HG02642 (cell line): ENCODE data around the gene PLXNA4.
A peak's percentile ranks its signal among the peaks of the same experiment; 100 is the strongest.

ENCODE experiments used
- ATAC-seq: cut with Tn5 transposase; IDR thresholded peaks from one replicate; pipeline ENCODE4 v1.9.1; 2021; ENCODE audit warnings: mild to moderate bottlenecking; ENCODE audit not compliant: unreplicated experiment, poor library complexity

The PLXNA4 gene

DNA sequence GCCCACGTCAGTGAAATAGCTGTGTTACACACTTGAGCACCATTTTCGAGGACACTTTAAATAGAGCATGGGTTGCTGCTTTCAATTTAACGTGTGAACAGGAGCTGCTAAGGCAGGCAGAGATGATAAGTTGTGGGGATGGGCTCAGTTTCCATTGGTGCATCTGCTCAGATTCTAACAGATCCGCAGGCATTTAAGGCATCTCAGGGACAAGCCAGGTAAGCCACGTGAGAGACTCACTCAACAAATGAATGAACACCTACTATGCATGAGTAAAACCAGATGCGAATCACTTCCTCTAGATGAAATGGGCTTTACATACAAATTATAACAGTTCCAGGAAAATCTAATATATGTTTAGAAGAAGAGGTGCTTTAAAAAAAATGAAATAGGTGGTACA, 34.6 kb downstream of the PLXNA4 start:
- ATAC-seq: no peak

DNA sequence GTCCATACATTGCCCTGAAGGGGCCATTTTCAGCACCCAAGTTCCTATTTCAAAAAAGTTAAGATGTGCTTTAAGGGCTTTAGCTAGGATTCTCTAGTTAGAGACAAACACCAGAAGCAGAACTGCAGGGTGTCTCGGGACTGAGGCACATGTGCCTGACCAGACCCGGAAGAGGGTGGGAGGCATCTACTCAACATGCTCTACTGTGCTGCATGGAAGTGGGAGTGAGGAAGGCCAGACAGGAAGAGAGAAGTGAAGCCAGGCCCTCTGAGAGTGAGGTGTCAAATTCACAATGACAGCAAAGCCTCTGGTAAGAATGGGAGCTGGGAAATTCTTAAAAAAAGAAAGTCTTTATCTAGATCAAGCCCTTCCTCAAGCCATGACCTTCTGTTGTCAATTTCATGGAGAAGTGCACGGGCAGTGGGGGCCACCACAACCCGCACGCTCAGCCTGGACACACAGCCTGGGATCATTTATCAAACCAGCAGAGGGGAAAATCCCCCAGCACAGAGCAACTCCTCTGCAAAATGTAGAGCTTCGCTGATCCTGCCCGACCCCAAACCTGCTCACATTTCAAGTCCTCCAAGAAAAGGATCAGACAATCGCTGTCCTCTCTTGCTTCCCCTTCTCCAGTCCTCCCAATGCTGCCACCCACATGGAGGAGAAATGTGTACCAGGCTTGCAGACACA, 38.7 kb downstream of the PLXNA4 start:
- no peak for ATAC-seq

DNA sequence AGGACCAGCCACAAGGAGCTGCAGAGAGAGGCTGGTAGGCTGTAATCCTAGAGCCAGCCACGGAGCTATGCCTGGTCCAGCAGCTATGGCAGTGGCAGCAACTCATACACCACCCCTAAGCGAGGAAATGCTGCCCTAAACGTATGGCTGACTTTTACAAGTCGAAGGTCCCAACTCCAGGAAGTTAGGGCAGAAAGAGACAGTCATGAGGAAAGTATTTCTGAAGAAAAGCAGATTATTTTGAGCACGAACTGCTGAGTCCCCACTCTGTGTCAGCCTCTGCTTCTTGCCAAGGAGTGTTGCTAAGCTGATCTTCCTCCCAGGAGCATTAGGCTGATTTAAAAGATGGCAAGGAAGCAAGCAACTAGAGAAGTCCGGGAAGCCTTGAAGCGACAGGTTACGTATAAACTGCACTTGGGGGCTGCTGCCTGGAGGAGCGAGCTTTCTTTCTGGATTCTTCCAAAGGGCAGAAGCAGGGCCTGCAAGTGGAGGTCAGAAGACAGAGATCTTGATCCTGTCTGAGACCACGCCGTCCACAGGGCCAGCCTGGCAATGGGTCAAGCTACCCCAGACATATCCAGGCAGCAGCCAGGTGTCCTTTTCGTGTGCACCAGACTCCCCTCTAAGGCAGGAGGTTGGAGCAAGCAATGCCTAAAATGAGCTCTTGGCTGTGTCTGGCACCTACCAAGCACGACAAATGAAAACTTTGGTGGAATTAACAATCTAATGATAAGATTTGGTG, 39.4 kb downstream of the PLXNA4 start:
- no peak for ATAC-seq

DNA sequence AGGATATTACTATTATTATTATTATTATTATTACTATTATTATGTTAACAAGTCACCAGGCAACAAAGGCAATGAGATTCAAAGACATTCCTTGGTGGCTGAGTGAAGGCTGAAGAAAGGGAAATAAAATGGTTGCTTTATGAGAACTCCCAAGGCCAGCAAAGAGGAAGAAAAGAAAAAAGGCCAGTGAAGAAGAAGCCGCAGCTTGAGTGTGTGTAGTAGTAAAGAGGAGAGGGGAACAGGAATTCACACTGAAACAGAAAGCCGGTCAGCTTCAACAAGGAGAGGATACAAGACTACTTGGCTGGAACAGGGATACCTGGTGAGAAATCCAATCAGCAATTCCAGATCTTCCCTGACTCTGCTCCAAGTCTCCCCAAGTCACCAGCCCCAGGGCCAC, 42.4 kb downstream of the PLXNA4 start:
- no peak for ATAC-seq

DNA sequence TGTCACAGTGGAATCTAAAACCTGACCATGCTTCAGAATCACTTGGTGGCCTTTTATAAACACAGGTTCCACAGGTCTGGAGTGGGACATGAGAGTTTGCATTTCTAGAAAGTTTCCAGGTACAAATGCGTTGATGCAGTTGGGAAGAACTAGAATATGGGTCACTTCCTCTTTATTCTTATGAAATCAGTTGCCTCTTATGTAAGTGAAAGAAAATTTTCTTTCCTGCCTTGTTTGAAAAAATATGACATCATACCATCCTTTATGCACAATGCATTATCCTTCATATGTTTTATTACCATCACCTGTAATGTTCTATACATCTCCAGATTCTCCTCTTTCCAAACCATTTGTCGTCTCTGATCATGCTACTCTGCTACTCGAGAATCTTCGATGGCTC, 44.0 kb downstream of the PLXNA4 start:
- no peak for ATAC-seq

DNA sequence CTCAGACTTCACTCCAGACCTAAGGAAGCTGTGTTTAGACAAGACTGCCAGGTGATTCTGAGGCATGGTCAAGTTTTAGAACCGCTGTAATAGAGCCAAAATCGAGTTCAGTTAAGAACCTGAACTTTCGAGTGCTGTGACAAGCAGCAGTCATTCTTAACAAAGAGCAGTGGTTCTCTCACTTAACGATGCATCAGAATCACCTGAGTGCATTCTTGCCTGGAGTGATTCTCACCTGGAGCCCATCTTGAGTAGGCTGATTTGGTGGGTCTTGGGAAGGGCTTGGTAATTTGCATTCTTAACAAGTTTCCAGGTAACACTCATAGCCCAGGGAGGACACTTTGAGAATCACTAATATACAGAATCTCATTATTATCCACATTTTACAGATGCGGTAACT, 44.7 kb downstream of the PLXNA4 start:
- no peak for ATAC-seq

DNA sequence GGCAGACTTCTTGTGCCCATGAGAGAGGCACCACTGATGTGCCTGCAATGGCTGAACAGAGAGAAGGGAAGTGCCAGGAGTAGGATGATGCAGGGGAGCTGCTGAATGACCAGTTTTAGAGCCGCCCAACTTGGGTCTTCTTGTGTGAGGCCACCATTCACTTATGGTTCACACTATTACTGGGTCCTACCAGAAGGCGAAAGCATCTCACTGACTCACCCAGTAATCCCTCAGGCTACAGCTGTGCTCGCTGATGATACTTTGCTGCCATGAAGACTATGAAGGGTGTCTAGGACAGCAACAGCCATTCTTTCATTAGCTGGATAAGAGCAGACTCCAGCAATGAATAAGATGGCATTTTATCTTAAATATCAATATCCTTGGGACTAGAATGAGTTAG, 47.6 kb downstream of the PLXNA4 start:
- ATAC-seq: no peak

DNA sequence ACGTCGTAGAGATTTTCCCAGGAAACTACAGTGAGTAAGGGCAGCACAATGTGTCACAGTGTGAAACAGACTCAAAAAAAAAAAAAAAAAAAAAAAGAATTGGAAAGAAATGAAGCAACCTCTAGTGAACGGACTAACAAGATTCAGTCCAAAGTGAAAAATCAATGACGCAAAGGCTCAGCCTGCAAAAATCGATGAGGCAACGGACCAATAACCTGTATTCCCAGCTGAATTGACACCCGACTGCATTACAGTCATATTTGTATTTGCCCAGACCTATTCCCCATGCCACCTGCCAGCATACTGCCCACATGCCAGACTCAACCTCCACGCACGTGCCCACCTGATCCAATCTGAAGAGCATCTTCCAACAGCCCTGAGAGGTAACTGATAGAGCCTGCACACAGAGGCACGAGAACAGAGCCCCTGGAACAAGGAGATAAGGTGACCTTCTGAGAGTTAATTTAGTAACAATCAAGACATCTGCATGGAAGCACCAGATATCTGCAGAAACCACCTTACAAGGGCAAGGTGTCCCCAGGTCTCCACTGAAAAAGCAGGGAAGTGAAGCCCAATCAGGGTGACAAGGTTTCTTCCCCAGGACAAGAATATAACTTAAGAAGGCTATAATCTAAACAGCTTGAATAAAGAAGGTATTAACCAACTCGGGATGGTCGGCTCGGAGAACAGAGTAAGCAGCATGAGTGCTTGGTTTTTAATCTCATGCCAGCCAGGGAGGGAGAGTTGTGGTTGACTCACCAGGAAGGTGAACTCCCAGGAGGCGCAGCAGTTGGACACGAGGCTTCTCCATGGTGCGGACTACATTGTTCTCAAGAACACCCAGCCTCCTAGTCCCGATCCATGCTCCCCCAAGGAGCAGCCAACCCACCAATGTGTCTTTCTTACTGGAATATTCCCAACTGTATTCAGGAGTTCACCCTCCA, 48.5 kb downstream of the PLXNA4 start:
- no peak for ATAC-seq

DNA sequence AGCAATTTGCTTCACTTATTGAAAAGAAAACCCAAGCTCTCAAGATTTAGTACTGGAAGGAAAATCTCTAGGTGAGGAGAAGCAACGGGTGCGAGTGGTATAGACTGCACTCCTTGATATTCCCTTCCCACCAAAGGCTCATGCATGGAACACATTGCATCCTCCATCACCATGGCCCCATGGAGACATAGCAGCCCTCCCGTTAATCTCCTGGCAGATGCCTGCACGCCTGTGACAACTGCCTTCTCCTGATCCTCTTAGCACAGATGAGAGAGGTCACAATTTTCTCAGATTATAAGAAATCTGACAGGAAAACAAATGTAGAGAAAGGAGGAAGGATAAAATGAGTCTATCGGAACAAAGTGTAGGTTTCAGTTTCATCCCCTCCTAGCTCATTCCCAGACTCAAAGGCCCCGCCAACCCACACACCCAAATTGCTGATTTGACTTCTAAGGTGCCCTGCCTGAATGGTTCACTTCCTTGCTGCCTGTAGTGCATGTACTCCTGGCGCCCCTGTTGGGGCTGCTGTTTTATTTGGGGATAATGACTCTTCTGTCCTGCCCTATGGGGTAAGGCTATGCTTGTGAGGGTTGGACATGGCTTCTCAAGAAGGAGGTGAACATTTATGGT, 50.0 kb downstream of the PLXNA4 start:
- ATAC-seq: no peak

DNA sequence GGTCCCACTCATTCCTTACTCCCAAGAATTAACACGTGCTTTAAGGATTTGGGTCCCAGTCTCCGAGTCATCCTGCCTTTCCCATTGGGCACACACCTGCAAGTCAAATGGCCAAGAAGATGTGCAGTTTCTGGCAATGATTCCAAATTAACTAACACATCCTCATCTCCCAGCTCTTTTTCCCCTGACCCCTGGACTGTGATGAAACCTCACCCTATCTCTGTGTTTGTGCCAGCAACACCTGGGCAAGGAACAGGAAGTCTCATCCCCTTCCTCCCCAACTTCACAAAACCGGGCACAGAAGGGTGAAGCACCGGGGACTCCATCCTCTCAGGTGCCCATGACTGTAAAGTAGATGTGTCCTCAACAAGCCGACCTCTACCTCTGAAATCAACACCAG, 54.8 kb downstream of the PLXNA4 start:
- no peak for ATAC-seq

DNA sequence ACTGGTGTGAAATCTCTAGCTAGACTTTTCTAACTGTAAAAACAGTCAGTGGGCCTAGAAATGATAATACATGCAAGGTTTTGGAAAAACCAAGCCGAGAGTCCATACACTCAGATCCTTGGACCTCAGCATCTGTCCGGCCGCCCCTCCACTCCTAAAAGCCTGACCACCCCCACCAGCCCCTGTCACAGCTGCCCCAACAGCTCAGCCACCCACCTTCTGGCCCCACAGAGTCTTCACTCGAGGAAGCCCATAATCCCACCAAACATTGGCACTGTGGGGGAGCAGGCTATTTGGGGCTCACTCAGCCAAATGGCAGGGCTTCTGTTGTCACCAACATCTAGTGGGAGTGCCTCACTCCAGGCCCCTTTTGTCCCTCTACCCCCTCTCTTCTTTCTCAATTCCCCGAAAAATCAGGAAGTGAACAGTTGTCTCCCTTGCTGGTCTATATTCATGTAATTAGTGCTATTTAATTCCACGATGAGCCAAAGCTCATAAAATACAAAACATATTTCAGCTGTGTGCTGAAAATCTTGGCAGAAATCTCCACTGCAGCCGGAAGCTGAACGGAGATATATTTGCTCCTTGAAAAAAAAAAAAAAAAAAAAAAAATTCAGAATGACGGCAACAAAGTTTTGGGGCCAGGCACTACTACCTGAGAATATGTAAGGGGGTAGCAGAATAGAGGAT, 55.5 kb downstream of the PLXNA4 start:
- ATAC-seq: no peak

DNA sequence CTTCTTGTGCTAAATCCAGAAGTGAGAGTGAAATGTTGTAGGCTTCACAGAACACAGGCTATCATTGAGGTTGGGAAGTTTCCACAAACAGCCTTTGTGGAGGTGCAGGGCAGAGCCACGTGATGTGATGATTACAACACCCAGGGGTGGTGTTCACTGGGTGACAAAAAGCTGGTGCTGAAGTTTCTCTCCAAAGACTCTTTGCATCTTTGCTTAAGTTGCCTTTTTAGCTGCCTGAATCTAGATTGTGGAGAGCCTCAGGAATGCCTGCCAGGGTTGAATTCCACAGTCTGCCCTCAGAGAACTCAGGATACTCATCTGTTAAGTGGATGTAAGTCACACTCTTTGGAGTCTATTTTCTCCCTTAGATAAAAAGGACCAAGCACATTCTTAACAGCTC, 56.3 kb downstream of the PLXNA4 start:
- no peak for ATAC-seq

DNA sequence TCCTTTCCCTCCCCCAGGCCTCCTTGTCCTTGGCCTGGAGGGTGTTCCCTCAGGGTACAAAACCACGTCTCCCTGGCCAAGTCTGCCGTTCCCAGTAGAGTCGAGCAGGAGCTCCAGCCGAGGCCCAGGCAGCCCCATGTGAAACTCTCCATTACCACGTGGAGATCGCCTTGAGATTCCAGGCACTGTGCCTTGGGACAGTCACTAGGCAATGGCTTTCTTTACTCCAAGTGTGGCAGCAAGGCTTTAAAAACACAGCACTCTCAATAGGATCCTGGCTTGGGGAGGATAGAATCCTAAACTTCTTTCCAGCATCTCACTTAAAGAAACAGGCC, 57.5 kb downstream of the PLXNA4 start:
- ATAC-seq: no peak

DNA sequence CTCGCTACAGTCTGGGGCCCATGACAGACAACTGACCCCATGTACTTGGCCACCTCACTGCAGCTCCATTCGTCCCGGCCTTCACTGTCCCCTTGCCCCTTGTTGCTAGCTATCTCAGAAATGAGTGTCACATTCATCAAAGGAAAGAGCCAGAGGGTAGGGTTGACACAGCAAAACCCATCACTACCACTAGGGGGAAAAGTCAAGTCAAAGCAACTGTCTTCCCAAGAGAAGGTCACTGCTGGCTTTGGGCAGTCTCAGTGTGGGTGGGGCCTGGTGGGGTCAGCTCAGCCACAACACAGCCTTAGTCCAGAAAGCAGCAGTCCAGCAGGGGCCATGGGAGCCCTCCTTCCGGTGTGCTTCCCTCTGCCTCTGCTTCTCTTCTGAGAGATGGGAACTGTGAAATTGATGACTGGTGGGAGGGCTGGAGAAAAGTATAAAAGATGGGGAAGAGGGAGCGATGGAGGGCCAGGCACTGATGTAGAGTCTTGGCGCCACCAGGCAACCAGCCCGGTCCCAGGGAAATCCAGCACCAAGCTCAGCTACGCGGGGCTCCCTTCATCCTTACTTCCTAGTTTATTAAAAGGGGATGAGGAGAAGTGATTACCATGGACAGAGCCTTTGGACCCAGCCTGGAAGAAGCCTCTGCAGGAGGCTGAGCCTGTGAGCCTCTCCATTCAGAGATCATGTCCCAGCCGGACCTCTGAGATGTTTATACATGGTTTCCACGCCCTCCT, 58.0 kb downstream of the PLXNA4 start:
- peak; percentile 48 for ATAC-seq

DNA sequence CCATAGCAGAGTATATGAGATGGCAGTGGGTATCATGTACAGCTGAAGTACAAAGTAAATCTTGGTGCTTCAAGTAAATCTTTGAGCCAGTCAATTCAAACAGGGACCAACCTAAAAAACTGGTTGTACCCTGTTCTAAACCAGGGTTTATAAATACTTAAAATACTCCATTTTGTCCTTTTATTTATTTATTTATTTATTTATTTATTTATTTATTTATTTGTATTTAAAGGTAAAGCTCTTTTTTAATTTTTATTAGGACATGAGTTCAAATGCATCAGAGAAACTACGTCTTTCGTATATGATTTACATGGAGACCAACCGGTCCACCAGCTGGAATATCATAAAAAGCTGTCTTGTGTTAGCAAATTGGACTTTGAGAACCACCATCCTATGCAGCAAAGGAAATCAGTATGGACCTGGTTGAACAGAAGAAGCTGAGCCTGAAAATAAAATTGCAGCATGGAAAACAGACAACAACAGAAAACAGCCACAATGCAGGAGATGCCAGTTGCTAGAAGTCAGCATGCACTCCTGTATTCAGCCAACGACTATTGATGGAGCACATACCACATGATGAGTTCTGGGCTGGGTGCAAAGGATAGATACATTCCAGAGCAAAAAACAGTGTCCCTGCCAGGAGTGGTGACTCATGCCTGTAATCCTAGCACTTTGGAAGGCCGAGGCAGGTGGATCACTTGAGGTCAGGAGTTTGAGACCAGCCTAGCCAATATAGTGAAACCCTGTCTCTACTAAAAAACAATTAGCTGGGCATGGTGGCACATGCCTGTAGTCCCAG, 60.0 kb downstream of the PLXNA4 start:
- no peak for ATAC-seq

DNA sequence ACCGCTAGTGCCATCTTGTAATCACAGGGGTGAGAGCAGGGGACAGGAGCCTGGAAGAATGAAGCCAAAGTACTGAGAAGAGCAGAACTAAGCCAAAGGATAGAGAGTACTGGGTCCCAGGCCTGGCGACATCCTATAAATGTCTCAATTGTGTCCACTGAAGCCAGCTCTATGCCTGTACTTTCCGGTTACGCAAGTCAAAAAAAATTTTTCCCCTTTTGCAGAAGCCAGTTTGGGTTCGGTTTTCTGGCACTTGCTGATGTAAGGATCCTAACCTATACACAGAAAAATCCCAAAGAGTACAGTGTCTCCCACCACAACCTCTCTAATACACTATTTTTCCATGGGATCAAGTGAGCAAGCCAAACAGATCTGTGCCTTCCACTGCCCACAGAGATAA, 61.1 kb downstream of the PLXNA4 start:
- ATAC-seq: no peak

DNA sequence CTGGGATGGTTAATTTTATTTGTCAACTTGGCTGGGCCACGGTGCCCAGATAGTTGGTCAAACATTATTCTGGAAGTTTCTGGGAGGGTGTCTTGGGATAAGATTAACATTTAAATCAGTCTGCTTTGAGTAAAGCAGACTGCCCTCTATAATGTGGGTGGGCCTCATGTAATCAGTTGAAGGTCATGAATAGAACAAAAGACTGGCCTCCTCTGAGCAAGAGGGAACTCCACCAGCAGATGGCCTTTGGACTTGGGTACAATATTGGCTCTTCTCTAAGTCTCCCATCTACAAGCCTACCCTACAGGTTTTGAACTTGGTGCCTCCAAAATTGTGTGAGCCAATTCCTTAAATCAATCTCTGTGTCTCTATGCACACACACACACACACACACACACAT, 61.8 kb downstream of the PLXNA4 start:
- ATAC-seq: no peak

DNA sequence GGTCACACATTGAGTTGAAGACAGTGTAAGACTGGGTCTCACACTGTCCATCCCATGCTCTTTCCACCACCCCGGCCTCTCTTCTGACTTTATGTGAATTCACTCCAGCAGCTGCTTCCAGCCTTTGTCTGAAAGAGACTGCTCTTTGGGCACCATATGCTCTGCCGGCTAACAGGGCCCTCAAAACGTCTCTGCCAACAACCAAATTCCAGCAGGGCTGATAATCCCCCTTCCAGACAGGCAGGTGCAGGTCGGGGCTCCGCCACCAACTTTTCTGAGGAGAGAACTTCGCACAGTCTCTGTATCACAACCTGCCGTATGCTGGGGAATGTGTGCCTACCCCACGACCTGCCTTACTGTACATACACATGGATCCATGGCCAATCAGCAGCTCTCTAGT, 64.3 kb downstream of the PLXNA4 start:
- no peak for ATAC-seq

DNA sequence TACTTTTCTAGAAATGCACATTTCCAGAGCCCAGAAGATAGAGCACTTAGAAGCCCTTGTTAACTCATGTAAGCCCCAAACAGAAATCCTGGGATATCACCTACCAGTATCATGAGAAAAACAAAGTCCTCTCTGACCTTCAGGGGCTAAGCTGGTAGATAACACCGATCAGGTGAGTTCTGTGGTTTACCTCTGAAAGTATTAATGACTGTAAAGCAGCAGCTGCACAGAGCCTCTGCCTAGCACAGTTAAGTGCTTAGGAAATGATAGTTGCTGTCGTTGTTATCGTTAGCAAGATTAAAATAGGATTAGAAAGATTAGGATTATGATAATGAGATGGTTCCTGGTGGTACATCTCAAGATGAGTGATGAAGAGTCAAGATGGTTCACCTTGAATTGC, 64.9 kb downstream of the PLXNA4 start:
- ATAC-seq: no peak
